GM12891 (cell line): ENCODE data around the gene SLC6A11.

ENCODE experiments used
- POLR2A ChIP-seq: IDR thresholded peaks from 2 replicates; pipeline ENCODE4 v1.6.1; 2011; ENCODE audit warnings: low read depth, low read length, control low read depth
- POLR2AphosphoS5 ChIP-seq: IDR thresholded peaks from 2 replicates; pipeline ENCODE4 v1.6.1; 2011; ENCODE audit warnings: low read depth, low read length, control low read depth

GRCh38 chr3:10834951-10835350 lies 18.9 kb downstream of the SLC6A11 start:
- TF ChIP-seq POLR2AphosphoS5 = no peak
- TF ChIP-seq POLR2A = no peak
